ENCODE measurements around the gene GOLPH3L. TPM values are rescaled to one million over a fixed set of nuclear protein-coding genes. Genes with fewer than 3 reads are reported as not detected.

Gene GOLPH3L
- polyA plus RNA-seq (2012; ENCODE audit: insufficient read depth, insufficient read length, low read depth) = 16.2 TPM

DNA sequence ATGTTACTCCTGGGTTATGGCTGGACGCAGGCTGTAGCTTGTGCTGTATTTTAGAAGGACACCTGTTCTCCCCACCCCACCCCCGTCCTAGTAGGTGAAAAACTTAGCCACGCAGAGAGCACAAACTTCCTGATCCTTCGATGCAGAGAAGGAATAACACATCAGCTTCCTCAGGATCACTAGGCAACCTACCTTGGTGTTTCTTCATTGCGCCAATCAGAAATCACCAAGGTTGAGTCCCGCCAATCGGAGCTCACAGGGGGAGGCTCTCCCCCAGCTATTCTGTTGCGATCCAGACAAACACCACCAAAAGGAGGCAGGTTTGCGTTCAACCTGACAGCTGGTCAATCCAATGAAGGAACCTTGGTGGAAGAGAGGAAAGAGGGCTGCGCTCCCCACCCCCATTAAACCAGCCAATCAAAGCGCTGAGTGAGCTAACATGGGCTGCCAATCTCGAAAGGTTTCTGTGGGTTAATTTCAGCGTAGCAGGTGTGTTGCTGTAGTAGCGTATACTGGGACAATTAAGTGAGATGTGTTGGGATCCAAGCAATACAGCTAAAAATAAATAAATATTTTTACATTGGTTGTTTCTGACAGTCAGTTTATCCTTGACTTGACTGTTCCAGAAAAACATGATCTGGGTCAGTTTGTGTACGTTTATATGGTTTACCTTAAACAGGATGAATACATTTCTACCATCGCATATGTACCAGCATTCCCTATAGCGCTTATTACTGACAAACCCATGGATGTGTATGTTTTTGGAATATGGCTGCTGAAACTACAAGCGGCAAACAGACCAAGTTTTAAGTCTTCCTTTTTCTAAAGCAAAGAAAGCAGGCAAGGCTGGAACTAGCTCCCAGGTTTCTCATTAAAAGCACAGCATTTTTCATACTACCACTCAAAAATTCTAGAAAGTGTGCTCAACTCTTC is at the start of gene GOLPH3L:
Gene GOLPH3L (minus strand): TSS at position 160 of the 933 bp plus-strand sequence. CDS start 2,316 bp downstream, outside the sequence.
- Histone ChIP-seq H3K4me3 (ENCODE audit: low read depth, low read length) (peak within 1 kb of the TSS; percentile 93), H3K9me3 (no peaks in the 10 kb centered on the region), H3K36me3 (peaks cover 21% of the 10 kb centered on the region), H3K4me1 (peaks cover 3% of the 10 kb centered on the region; the same call in 1 of the 2 replicates), H3K27me3 (no peaks in the 10 kb centered on the region; the same call in 1 of the 2 replicates)
- peak; percentile 95 for DNase-seq
- peak; percentile 35; the same call in 1 of the 2 replicates for TF ChIP-seq CTCF (IDR thresholded peaks at IDR 0.05; ENCODE audit: low read depth, low read length)

DNA sequence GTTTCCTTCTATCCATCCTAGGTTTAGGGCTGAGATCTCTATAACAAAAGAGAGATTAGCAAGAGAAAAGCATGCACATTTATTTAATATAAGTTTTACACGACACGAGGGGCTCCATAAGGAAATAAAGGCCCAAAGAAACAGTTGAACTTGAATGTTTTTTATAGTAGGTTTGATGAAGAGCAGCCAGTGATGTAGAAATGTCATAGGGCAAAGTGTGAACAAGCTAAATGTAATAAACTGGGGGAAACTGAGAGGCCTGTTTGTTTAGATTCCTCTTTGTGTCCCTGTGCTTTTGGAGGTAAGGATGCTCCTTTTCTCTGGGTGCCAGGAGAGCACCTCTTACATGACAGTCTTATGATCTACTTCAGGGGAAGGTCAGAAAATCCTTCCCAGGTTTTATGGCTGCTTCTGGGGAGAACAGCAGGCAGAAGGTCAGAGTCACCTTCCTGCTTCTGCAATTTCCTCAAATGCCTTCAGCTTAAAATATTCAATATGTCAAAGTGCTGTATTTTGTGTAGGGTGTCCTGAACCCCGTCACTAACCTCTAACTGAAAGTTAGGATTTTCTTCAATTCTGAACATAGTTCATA is 33.3 kb upstream of the GOLPH3L start:
- no peak for TF ChIP-seq CTCF (IDR thresholded peaks at IDR 0.05; ENCODE audit: low read depth, low read length)
- H3K36me3 ChIP-seq = no peaks in the 10 kb centered on the region
- H3K9me3 ChIP-seq = no peaks in the 10 kb centered on the region
- no peak for DNase-seq
- no peaks in the 10 kb centered on the region for H3K4me1 ChIP-seq
- no peaks in the 10 kb centered on the region for H3K27me3 ChIP-seq
- no peak overlapping the region for H3K4me3 ChIP-seq (ENCODE audit: low read depth, low read length)

- DNase-seq = no peak
- Histone ChIP-seq H3K4me1 (no peaks in the 10 kb centered on the region), H3K27me3 (no peaks in the 10 kb centered on the region), H3K36me3 (no peaks in the 10 kb centered on the region), H3K4me3 (ENCODE audit: low read depth, low read length) (no peak overlapping the region), H3K9me3 (no peaks in the 10 kb centered on the region)
- no peak for TF ChIP-seq CTCF (IDR thresholded peaks at IDR 0.05; ENCODE audit: low read depth, low read length)
Measured at GRCh38 chr1:150724336-150724735, 27.4 kb upstream of the GOLPH3L start.

DNA sequence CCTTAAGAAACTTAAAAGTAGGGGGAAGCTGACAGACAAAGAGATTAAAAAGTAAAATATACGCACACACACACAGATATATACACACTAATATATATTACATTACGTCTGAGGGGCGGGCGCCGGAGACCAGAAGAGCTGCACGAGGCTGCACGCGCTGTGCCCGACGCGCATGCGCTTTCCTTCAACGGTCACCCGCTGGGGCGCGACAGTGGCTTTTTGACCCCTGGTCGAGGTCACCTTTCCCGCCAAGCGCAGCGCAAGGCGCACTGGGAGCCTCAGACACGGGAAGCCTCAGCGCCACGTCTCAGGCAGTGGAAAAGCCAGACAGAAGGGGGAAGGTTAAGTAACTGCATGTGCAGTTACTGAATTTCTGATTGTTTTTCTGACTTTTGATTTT is 23.7 kb upstream of the GOLPH3L start, which contains the start of gene HORMAD1:
Gene HORMAD1 (minus strand): TSS at position 193 of the 400 bp plus-strand sequence. CDS start 1,390 bp downstream, outside the sequence.
- Histone ChIP-seq H3K4me1 (no peaks in the 10 kb centered on the region), H3K4me3 (ENCODE audit: low read depth, low read length) (no peak within 1 kb of the TSS), H3K9me3 (no peaks in the 10 kb centered on the region), H3K36me3 (no peaks in the 10 kb centered on the region), H3K27me3 (no peaks in the 10 kb centered on the region)
- no peak for TF ChIP-seq CTCF (IDR thresholded peaks at IDR 0.05; ENCODE audit: low read depth, low read length)
- no peak for DNase-seq

GRCh38 chr1:150720098-150720497 is 23.1 kb upstream of the GOLPH3L start:
- TF ChIP-seq CTCF (IDR thresholded peaks at IDR 0.05; ENCODE audit: low read depth, low read length) = no peak

More at GRCh38 chr1:150720098-150720497, 23.1 kb upstream of the GOLPH3L start:
- DNase-seq = no peak
- H3K4me1 ChIP-seq = no peaks in the 10 kb centered on the region
- no peaks in the 10 kb centered on the region for H3K27me3 ChIP-seq
- no peak overlapping the region for H3K4me3 ChIP-seq (ENCODE audit: low read depth, low read length)
- H3K36me3 ChIP-seq = no peaks in the 10 kb centered on the region
- no peaks in the 10 kb centered on the region for H3K9me3 ChIP-seq

Data from BE2C (cell line).